Neural progenitor cell (in vitro differentiated cells): Measurements from ENCODE around the gene ADRA2C.

ENCODE experiments used
- CTCF ChIP-seq: fragments of 200-600 bp; sonication (generic); IDR thresholded peaks from 2 replicates; pipeline ENCODE4 v1.5.1; 2017; ENCODE audit warnings: antibody characterized with exemption, mild to moderate bottlenecking
- EZH2 ChIP-seq: fragments of 200-600 bp; sonication (generic); IDR thresholded peaks from 2 replicates; pipeline ENCODE4 v1.6.1; 2017; ENCODE audit warnings: antibody characterized with exemption, mild to moderate bottlenecking, moderate library complexity
- EZH2phosphoT487 ChIP-seq: fragments of 200-600 bp; sonication (generic); IDR thresholded peaks from 2 replicates; pipeline ENCODE4 v1.6.1; 2017; ENCODE audit warnings: antibody characterized with exemption

- TF ChIP-seq CTCF (no peak), EZH2 (no peak), EZH2phosphoT487 (no peak)
These were observed 43.4 kb downstream of the ADRA2C start for GRCh38 chr4:3809451-3810110.
